NCI-H1417 (cell line): Measurements from ENCODE around the gene B4GALT7.
A peak's percentile ranks its signal among the peaks of the same experiment; 100 is the strongest.

Experiments used
- DNase-seq, 3 experiments: peaks; one replicate each; lab custom pipeline; 2025; lab: John Stamatoyannopoulos, UW

The B4GALT7 gene

GRCh38 chr5:177593511-177593910, 6.4 kb upstream of the B4GALT7 start:
- DNase-seq = no peak

- no peak for DNase-seq
Observed at GRCh38 chr5:177594071-177594470, 5.9 kb upstream of the B4GALT7 start.

GRCh38 chr5:177595026-177595585, 4.8 kb upstream of the B4GALT7 start:
- no peak for DNase-seq

- no peak for DNase-seq
Observed at GRCh38 chr5:177595991-177596774, 3.7 kb upstream of the B4GALT7 start.

GRCh38 chr5:177596775-177597238, 3.1 kb upstream of the B4GALT7 start:
- DNase-seq = no peak

- no peak for DNase-seq
Observed at GRCh38 chr5:177598477-177598876, 1.5 kb upstream of the B4GALT7 start.

GRCh38 chr5:177600508-177601018, 631 bp downstream of the B4GALT7 start:
- DNase-seq = peak in 1 of 3 experiments; percentile 52

GRCh38 chr5:177601126-177601525, 1.2 kb downstream of the B4GALT7 start:
- no peak for DNase-seq

GRCh38 chr5:177601577-177602457, 1.9 kb downstream of the B4GALT7 start:
- no peak for DNase-seq

- no peak for DNase-seq
Observed at GRCh38 chr5:177602458-177602830, 2.5 kb downstream of the B4GALT7 start.

GRCh38 chr5:177603631-177604030, 3.7 kb downstream of the B4GALT7 start:
- no peak for DNase-seq

- no peak for DNase-seq
Observed at GRCh38 chr5:177604116-177604521, 4.2 kb downstream of the B4GALT7 start.

- no peak for DNase-seq
Observed at GRCh38 chr5:177604656-177605055, 4.7 kb downstream of the B4GALT7 start.

GRCh38 chr5:177605078-177605477, 5.1 kb downstream of the B4GALT7 start:
- no peak for DNase-seq

- DNase-seq = no peak
Observed at GRCh38 chr5:177605667-177606066, 5.7 kb downstream of the B4GALT7 start.

- no peak for DNase-seq
Observed at GRCh38 chr5:177606071-177607051, 6.4 kb downstream of the B4GALT7 start.

GRCh38 chr5:177607115-177607451, 7.2 kb downstream of the B4GALT7 start:
- DNase-seq = no peak

GRCh38 chr5:177607452-177608192, 7.7 kb downstream of the B4GALT7 start:
- DNase-seq = peak; percentile 48 to 69 (median 66)

GRCh38 chr5:177608243-177609075, 8.5 kb downstream of the B4GALT7 start:
- no peak for DNase-seq
